GM12892 (cell line): ENCODE measurements around the gene SLC41A3.
"Not testable (repeated sequence)": the region's sequence is repeated elsewhere in the genome, so short reads cannot be mapped to it uniquely, and the experiment has no call there.

Experiments
- POLR2A ChIP-seq: IDR thresholded peaks from 2 replicates; pipeline ENCODE4 v1.6.1; 2011; ENCODE audit warnings: low read depth, low read length, control low read depth
- POLR2AphosphoS5 ChIP-seq: IDR thresholded peaks from 2 replicates; pipeline ENCODE4 v1.6.1; 2011; ENCODE audit warnings: low read depth, low read length, control low read depth

- not testable (repeated sequence) for TF ChIP-seq POLR2AphosphoS5, POLR2A
Observed at GRCh38 chr3:125976003-125976390, 107.9 kb downstream of the SLC41A3 start.
